ENCODE results near the gene ANXA6.

ANXA6 gene

GRCh38 chr5:151110992-151111391 lies 46.6 kb downstream of the ANXA6 start:
- Mint-ChIP-seq H3K27ac (peak overlapping the region; percentile 86), H3K9me3 (no peaks in the 10 kb centered on the region), H3K36me3 (peaks cover 59% of the 10 kb centered on the region), H3K4me3 (no peak overlapping the region), H3K4me1 (peaks cover 50% of the 10 kb centered on the region), H3K27me3 (no peaks in the 10 kb centered on the region)
- ATAC-seq: no peak

DNA sequence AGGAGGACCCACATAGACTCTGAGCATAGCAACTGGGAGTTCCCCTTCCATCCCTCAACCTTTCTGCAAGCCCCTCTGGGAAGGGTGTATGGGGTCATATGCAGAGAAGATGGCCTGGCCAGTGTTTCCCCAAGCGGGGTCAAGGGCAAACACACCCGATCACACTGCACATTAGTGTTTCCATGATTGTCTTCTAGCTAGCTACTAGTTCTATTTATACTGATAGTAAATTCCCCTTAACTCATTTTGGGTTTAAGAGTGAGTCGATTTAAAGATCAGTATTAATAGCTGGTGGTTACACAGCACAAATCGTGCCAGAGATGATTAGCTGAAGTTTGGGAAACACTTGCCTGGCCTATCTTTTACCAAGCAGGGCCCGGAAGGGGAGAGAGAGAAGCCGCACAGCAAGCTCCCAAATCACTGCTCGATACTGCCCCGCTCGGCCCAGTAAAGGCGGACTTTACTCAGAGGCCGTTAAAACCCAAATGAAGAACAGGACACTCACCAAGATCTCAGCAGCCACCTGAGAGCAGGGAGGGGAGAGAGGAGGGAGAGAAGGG lies 47.4 kb downstream of the ANXA6 start:
- peak; percentile 83 for ATAC-seq
- Mint-ChIP-seq H3K36me3 (peaks cover 63% of the 10 kb centered on the region), H3K27me3 (no peaks in the 10 kb centered on the region), H3K4me1 (peaks cover 47% of the 10 kb centered on the region), H3K9me3 (no peaks in the 10 kb centered on the region), H3K4me3 (peak overlapping the region; percentile 30), H3K27ac (peak overlapping the region; percentile 86)

DNA sequence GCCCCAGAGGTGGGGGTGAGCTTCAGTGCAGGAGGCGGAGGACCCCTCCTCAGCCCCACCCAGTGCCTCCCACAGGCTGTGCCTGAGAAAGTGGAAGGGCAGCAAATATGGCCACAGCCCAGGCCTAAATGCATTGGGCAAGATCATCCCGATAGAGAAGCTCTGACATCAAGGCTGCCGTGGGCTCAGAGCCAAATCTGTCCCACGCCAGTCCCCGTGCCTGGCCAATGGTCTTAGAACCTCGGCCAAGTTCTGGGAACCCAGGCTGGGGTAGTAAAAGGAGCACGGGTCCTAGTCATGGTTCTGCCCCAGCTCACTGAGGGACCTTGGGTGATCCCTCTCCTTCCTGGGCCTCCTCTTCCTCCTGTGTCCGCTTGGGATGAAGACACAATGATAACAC lies 49.0 kb downstream of the ANXA6 start:
- H3K4me1 Mint-ChIP-seq: peaks cover 46% of the 10 kb centered on the region
- H3K4me3 Mint-ChIP-seq: no peak overlapping the region
- H3K27me3 Mint-ChIP-seq: no peaks in the 10 kb centered on the region
- no peak for ATAC-seq
- H3K36me3 Mint-ChIP-seq: peaks cover 68% of the 10 kb centered on the region
- H3K9me3 Mint-ChIP-seq: no peaks in the 10 kb centered on the region
- H3K27ac Mint-ChIP-seq: peak overlapping the region; percentile 86

DNA sequence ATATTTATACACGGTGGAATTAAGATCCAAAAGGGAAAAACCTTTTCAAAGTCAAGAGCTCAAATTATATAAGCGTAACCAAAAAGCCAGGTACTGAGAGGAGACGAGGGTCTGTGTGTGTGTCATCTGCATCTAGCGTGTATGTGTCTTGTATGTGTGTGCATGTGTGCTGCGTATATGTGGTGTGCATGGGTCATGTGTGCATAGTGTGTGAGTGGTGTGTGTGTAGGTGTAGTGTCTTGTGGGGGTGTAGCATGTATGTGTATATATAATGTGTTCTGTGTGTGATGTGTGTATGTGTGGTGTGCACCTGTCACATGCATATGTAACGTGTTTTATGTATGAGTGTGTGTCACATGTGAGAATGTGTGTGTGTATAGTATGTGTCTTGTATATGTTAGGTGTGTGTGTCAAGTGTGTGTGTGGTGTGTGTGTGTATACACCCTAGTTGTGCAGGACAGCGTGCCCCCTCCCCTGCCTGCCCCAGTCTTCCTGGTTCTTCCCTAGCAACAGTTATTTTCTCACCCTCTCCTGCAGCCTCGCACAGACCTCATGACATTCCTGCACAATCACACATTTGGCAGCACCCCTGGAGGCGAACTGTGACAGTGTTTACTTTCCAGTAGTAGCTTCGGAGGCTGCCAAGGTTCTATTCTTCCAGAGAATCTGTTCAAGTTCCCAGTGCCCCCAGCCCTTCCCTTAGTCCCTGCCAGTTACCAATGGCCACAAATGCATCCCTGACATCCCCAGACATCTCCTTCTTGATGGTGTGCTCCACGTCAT lies 49.6 kb downstream of the ANXA6 start:
- Mint-ChIP-seq H3K27ac (peak overlapping the region; percentile 86), H3K9me3 (no peaks in the 10 kb centered on the region), H3K27me3 (no peaks in the 10 kb centered on the region), H3K4me1 (peaks cover 46% of the 10 kb centered on the region), H3K36me3 (peaks cover 70% of the 10 kb centered on the region), H3K4me3 (no peak overlapping the region)
- no peak for ATAC-seq

- Mint-ChIP-seq H3K4me3 (no peak overlapping the region), H3K4me1 (peaks cover 46% of the 10 kb centered on the region), H3K9me3 (no peaks in the 10 kb centered on the region), H3K27ac (peak overlapping the region; percentile 69), H3K36me3 (peaks cover 73% of the 10 kb centered on the region), H3K27me3 (no peaks in the 10 kb centered on the region)
- no peak for ATAC-seq
Measured at GRCh38 chr5:151107084-151107483, 50.5 kb downstream of the ANXA6 start.

GRCh38 chr5:151106509-151106908 lies 51.1 kb downstream of the ANXA6 start:
- Mint-ChIP-seq H3K4me3 (no peak overlapping the region), H3K4me1 (peaks cover 48% of the 10 kb centered on the region), H3K27ac (peak overlapping the region; percentile 69), H3K9me3 (no peaks in the 10 kb centered on the region), H3K27me3 (no peaks in the 10 kb centered on the region), H3K36me3 (peaks cover 78% of the 10 kb centered on the region)
- no peak for ATAC-seq

GRCh38 chr5:151106043-151106442 lies 51.5 kb downstream of the ANXA6 start:
- Mint-ChIP-seq H3K27ac (peak overlapping the region; percentile 69), H3K36me3 (peaks cover 83% of the 10 kb centered on the region), H3K27me3 (no peaks in the 10 kb centered on the region), H3K9me3 (no peaks in the 10 kb centered on the region), H3K4me3 (no peak overlapping the region), H3K4me1 (peaks cover 45% of the 10 kb centered on the region)
- ATAC-seq: peak; percentile 64

GRCh38 chr5:151105561-151105960 lies 52.0 kb downstream of the ANXA6 start:
- no peak for ATAC-seq
- H3K27me3 Mint-ChIP-seq: no peaks in the 10 kb centered on the region
- H3K4me3 Mint-ChIP-seq: no peak overlapping the region
- peaks cover 88% of the 10 kb centered on the region for H3K36me3 Mint-ChIP-seq
- H3K9me3 Mint-ChIP-seq: no peaks in the 10 kb centered on the region
- H3K27ac Mint-ChIP-seq: peak overlapping the region; percentile 69
- peaks cover 45% of the 10 kb centered on the region for H3K4me1 Mint-ChIP-seq

DNA sequence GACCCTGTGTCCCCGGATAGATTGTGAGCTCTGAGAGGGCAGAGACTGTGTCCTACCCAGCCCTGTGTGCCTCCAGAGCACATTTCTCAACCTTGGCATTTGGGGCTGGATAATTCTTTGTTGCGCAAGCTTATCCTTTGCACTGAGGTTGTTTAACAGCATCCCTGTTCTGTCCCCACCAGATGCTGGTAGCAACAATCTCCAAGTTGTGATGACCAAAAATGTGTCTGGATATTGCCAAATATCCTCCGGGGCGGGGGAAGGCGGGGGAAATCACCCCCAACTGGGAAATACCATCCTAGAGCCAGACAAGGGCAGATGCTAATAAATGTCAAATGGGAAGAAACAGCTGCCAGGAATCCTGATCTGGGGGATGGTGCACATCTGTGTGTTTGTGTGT lies 52.8 kb downstream of the ANXA6 start:
- H3K27me3 Mint-ChIP-seq: no peaks in the 10 kb centered on the region
- peak overlapping the region; percentile 69 for H3K27ac Mint-ChIP-seq
- peaks cover 45% of the 10 kb centered on the region for H3K4me1 Mint-ChIP-seq
- no peak overlapping the region for H3K4me3 Mint-ChIP-seq
- H3K9me3 Mint-ChIP-seq: no peaks in the 10 kb centered on the region
- peaks cover 88% of the 10 kb centered on the region for H3K36me3 Mint-ChIP-seq
- no peak for ATAC-seq

DNA sequence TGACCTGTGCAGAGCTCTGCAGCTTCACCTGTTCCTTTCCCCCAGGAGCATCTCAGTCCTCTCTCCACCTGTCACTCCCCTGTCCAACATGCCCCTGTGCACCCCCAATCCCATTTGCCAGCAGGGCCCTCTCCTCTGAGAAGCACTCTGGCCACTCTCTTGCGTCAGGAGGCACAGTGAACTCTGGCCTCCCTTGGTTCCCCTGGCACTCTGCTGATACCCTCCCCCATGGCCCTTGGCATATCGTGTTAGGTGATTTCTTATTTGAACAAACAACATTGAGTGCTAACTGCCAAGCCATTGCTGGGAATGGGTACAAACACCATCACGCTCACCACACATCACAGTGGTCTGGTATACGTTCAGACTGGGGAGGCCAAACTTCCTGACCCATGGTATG lies 55.8 kb downstream of the ANXA6 start:
- H3K27me3 Mint-ChIP-seq: no peaks in the 10 kb centered on the region
- peak overlapping the region; percentile 59 for H3K27ac Mint-ChIP-seq
- H3K36me3 Mint-ChIP-seq: peaks cover 67% of the 10 kb centered on the region
- no peak overlapping the region for H3K4me3 Mint-ChIP-seq
- H3K4me1 Mint-ChIP-seq: peaks cover 58% of the 10 kb centered on the region
- H3K9me3 Mint-ChIP-seq: no peaks in the 10 kb centered on the region
- no peak for ATAC-seq

DNA sequence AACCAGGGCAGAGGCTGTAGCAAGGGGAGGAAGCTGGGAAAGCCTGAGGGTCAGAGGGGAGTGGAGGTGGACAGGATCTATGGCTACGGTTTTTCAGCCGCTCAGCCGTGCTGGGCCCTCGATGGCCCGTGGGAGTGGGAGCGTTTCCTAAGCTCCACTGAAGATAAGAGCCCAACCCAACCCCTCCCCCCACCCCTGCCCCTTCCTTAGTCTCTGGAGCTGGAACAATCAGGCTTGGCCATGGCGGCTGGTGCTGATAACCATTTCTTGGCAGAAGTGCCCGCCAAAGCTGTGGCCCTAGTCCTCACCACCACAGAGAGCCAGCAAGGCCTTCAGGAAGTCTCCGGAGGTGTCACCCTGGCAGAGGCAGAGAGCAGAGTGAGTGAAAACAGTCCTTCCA lies 56.4 kb downstream of the ANXA6 start:
- no peak overlapping the region for H3K4me3 Mint-ChIP-seq
- H3K4me1 Mint-ChIP-seq: peaks cover 57% of the 10 kb centered on the region
- peaks cover 61% of the 10 kb centered on the region for H3K36me3 Mint-ChIP-seq
- ATAC-seq: no peak
- no peaks in the 10 kb centered on the region for H3K9me3 Mint-ChIP-seq
- peak overlapping the region; percentile 77 for H3K27ac Mint-ChIP-seq
- no peaks in the 10 kb centered on the region for H3K27me3 Mint-ChIP-seq

GRCh38 chr5:151100681-151101080 lies 56.9 kb downstream of the ANXA6 start:
- ATAC-seq: no peak
- H3K9me3 Mint-ChIP-seq: no peaks in the 10 kb centered on the region
- H3K27ac Mint-ChIP-seq: peak overlapping the region; percentile 77
- no peak overlapping the region for H3K4me3 Mint-ChIP-seq
- no peaks in the 10 kb centered on the region for H3K27me3 Mint-ChIP-seq
- H3K36me3 Mint-ChIP-seq: peaks cover 57% of the 10 kb centered on the region
- H3K4me1 Mint-ChIP-seq: peaks cover 59% of the 10 kb centered on the region

DNA sequence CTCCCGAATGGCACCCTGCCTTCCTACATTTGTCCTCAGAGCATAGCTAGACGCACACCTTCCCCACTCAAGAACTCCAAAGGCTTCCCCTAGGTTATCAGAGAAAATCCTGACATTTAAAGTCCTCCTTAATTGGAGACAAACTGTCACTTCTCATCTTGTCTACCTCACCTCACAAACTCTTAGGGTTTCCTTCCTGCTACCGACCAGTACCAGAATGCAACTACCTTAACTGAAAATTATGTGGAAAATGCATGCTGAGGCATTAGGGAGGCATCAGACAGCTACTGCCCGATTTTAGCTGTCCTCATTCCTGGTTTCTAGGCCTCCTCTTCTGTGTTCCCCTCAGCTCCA lies 58.8 kb downstream of the ANXA6 start:
- no peaks in the 10 kb centered on the region for H3K27me3 Mint-ChIP-seq
- H3K4me3 Mint-ChIP-seq: no peak overlapping the region
- ATAC-seq: no peak
- H3K36me3 Mint-ChIP-seq: peaks cover 44% of the 10 kb centered on the region
- peak overlapping the region; percentile 77 for H3K27ac Mint-ChIP-seq
- no peaks in the 10 kb centered on the region for H3K9me3 Mint-ChIP-seq
- H3K4me1 Mint-ChIP-seq: peaks cover 78% of the 10 kb centered on the region

GRCh38 chr5:151097820-151098767 lies 59.5 kb downstream of the ANXA6 start:
- H3K4me1 Mint-ChIP-seq: peaks cover 85% of the 10 kb centered on the region
- peak overlapping the region; percentile 32 for H3K4me3 Mint-ChIP-seq
- ATAC-seq: peak; percentile 70
- H3K9me3 Mint-ChIP-seq: no peaks in the 10 kb centered on the region
- no peaks in the 10 kb centered on the region for H3K27me3 Mint-ChIP-seq
- peaks cover 39% of the 10 kb centered on the region for H3K36me3 Mint-ChIP-seq
- H3K27ac Mint-ChIP-seq: peak overlapping the region; percentile 77

- Mint-ChIP-seq H3K9me3 (no peaks in the 10 kb centered on the region), H3K4me3 (no peak overlapping the region), H3K27me3 (no peaks in the 10 kb centered on the region), H3K27ac (peak overlapping the region; percentile 85), H3K4me1 (peaks cover 92% of the 10 kb centered on the region), H3K36me3 (peaks cover 30% of the 10 kb centered on the region)
- ATAC-seq: no peak
Measured at GRCh38 chr5:151097061-151097460, 60.5 kb downstream of the ANXA6 start.

All from stimulated activated memory B cell treated with anti-CD40 and anti-IgM and Interleukin-4, amounts not matched to agents 10 μg/mL and 1 μg/mL and 100 μg/mL, for 72 hours (primary cell).